Uterus (tissue), 4 donors: Measurements from ENCODE around the gene CRY2. TPM values are rescaled to one million over a fixed set of nuclear protein-coding genes. Genes with fewer than 3 reads are reported as not detected.
"Not testable (repeated sequence)": the region's sequence is repeated elsewhere in the genome, so short reads cannot be mapped to it uniquely, and the experiment has no call there.

ENCODE experiments used
- DNase-seq, 2 donors: peaks; one replicate each; pipeline ENCODE4 v3.0.0-alpha.2; 2019 to 2020
- H3K27ac ChIP-seq, 2 donors: fragments of 200-600 bp; sonication (generic); 1 replicate in 1 of 2; 2 replicates in 1 of 2; pipeline ENCODE4 v1.5.1; 2016 to 2018
- H3K27me3 ChIP-seq, 2 donors: fragments of 200-600 bp; sonication (generic); one replicate each; pipeline ENCODE4 v1.5.1; 2018 to 2019; ENCODE audit warnings: control low read depth in 1 of 2
- H3K36me3 ChIP-seq, 2 donors: fragments of 200-600 bp; sonication (generic); one replicate each; pipeline ENCODE4 v1.5.1; 2019; ENCODE audit warnings: control low read depth in 1 of 2
- H3K4me1 ChIP-seq, 2 donors: fragments of 200-600 bp; sonication (generic); one replicate each; pipeline ENCODE4 v1.5.1; 2018 to 2019; ENCODE audit warnings: control low read depth in 1 of 2
- H3K4me3 ChIP-seq, 2 donors: fragments of 200-600 bp; sonication (generic); 1 replicate in 1 of 2; 2 replicates in 1 of 2; pipeline ENCODE4 v1.5.1; 2018 to 2019; ENCODE audit warnings: mild to moderate bottlenecking in 1 of 2
- H3K9me3 ChIP-seq, 2 donors: fragments of 200-600 bp; sonication (generic); one replicate each; pipeline ENCODE4 v1.5.1; 2019; ENCODE audit warnings: control low read depth in 1 of 2
- POLR2A ChIP-seq, 2 donors: fragments of 450-650 bp; IDR thresholded peaks; one replicate each; pipeline ENCODE4 v1.6.1; 2016; ENCODE audit warnings: antibody characterized with exemption in 2 of 2, mild to moderate bottlenecking in 1 of 2, moderate library complexity in 1 of 2
- intact Hi-C: fragments of 100-400 bp; cut with DNase I; formaldehyde crosslinking; loops from one replicate; pipeline ENCODE4 v1.15.1; 2023; ENCODE audit warnings: low total_unique reads
- total RNA-seq, 4 donors: library from RNA; depleted of rRNA in 3 of 4; stranded (reverse); fragments of >200 nt in 3 of 4; gene quantifications; one replicate each; pipeline versions ENCODE4 v1.1.0 to v1.2.4, GENCODE V29; 2014 to 2023
- TF ChIP-seq, protein P1 (sequence below), 4 experiments: fragments of 200-600 bp in 2 of 4; fragments of 450-650 bp in 2 of 4; sonication (generic) in 2 of 4; IDR thresholded peaks; one replicate each; pipeline ENCODE4 v1.5.1; 2016 to 2019; ENCODE audit warnings: antibody characterized with exemption in 4 of 4, mild to moderate bottlenecking in 2 of 4, moderate library complexity in 1 of 4
- donor health status: DM: yes; HTN: yes; CAD: no.

Gene CRY2
- total RNA-seq, 4 donors from 2014 or later: 22.1 to 91.8 (median 61.0) TPM

DNA sequence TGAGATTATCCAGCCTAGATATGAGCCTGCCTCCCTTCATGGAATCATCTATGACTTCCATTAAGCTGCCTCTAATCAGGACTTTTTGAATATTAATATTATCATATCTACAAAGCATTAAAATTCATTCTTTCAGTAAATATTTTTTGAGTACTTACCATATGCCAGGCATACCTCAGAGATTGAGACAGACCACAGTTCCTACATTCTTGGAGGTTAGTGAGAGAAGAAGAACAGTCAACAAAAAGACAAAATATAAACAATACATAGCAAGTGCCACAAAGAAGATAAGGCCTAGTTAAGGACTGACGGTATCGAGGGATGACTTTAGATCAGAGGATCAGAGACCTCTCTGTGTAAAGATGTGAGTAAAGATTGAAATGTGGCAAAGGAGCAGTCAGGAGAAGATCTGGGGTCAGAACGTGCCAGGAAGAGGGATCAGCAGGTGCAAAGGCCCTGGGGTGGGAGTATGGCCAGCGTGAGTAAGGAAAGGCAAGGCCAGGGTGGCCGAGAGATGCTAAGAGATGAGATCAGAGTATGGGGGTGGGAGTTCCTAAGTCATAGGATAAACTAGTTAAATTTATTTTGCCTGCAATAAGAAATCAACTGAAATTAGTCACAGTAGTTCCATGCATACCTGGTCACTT lies 26.9 kb upstream of the CRY2 start:
- TF ChIP-seq, protein P1, sequence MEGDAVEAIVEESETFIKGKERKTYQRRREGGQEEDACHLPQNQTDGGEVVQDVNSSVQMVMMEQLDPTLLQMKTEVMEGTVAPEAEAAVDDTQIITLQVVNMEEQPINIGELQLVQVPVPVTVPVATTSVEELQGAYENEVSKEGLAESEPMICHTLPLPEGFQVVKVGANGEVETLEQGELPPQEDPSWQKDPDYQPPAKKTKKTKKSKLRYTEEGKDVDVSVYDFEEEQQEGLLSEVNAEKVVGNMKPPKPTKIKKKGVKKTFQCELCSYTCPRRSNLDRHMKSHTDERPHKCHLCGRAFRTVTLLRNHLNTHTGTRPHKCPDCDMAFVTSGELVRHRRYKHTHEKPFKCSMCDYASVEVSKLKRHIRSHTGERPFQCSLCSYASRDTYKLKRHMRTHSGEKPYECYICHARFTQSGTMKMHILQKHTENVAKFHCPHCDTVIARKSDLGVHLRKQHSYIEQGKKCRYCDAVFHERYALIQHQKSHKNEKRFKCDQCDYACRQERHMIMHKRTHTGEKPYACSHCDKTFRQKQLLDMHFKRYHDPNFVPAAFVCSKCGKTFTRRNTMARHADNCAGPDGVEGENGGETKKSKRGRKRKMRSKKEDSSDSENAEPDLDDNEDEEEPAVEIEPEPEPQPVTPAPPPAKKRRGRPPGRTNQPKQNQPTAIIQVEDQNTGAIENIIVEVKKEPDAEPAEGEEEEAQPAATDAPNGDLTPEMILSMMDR (IDR thresholded peaks at IDR 0.05): no peak
- no peak for TF ChIP-seq POLR2A (IDR thresholded peaks at IDR 0.05)
- Histone ChIP-seq H3K27ac (no peak overlapping the region), H3K36me3 (no peaks in the 10 kb centered on the region), H3K4me1 (no peaks in the 10 kb centered on the region), H3K9me3 (no peaks in the 10 kb centered on the region), H3K4me3 (no peak overlapping the region), H3K27me3 (no peaks in the 10 kb centered on the region)
- DNase-seq: no peak
- intact Hi-C loops: no loop called here

DNA sequence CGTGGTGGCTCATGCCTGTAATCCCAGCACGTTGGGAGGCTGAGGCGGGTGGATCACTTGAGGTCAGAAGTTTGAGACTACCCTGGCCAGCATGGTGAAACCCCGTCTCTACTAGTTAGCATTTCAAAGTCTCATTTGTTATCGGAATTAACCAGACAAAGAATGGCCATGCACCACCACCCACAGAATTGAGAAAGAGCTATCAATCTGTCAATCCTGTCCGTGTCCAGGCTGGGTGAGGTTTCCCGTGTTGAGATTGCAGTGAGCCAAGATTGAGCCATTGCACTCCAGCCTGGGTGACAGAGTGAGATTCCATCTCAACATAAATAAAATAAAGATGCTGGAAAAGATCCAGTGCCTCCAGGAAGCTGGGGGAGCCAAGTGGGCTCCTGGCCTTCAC lies 20.8 kb upstream of the CRY2 start:
- H3K9me3 ChIP-seq, H3K27ac ChIP-seq, H3K27me3 ChIP-seq, H3K4me1 ChIP-seq, intact Hi-C loops, H3K4me3 ChIP-seq, H3K36me3 ChIP-seq: not testable (repeated sequence)
- DNase-seq: peak in 1 of 2 donors; percentile 3

GRCh38 chr11:45827123-45827522 lies 20.2 kb upstream of the CRY2 start:
- no peak overlapping the region for H3K27ac ChIP-seq
- TF ChIP-seq, protein P1 (IDR thresholded peaks at IDR 0.05): no peak
- TF ChIP-seq POLR2A (IDR thresholded peaks at IDR 0.05): no peak
- H3K4me1 ChIP-seq: no peaks in the 10 kb centered on the region
- H3K9me3 ChIP-seq: no peaks in the 10 kb centered on the region
- intact Hi-C loops: no loop called here
- no peaks in the 10 kb centered on the region for H3K27me3 ChIP-seq
- H3K4me3 ChIP-seq: no peak overlapping the region
- no peaks in the 10 kb centered on the region for H3K36me3 ChIP-seq
- DNase-seq: no peak

DNA sequence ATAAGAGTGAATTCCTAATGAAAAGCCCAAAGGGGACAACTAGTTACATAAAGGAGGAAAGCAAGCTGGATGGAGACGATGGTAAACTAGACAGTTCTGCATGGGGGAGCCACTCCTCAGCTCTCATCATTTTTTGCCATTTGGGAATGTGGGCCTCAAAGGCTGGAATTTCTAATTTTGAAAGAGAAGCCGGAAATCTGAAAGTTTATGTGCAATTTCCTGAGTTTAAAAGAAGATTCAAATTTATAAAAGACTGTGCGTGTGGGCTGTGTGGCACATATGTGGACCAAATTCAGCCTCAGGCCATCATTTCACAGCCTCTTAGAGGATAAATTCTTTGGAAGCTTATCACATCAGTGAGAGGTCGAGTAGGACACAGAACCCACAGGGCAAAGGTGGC lies 18.3 kb upstream of the CRY2 start:
- Histone ChIP-seq H3K4me1 (no peaks in the 10 kb centered on the region), H3K4me3 (no peak overlapping the region), H3K27ac (no peak overlapping the region), H3K36me3 (no peaks in the 10 kb centered on the region), H3K9me3 (no peaks in the 10 kb centered on the region), H3K27me3 (no peaks in the 10 kb centered on the region)
- DNase-seq: no peak
- intact Hi-C loops: no loop called here
- no peak for TF ChIP-seq POLR2A (IDR thresholded peaks at IDR 0.05)
- TF ChIP-seq, protein P1 (IDR thresholded peaks at IDR 0.05): no peak

- no peak overlapping the region for H3K4me3 ChIP-seq
- no peaks in the 10 kb centered on the region for H3K4me1 ChIP-seq
- intact Hi-C loops: no loop called here
- no peaks in the 10 kb centered on the region for H3K9me3 ChIP-seq
- H3K36me3 ChIP-seq: no peaks in the 10 kb centered on the region
- H3K27ac ChIP-seq: no peak overlapping the region
- TF ChIP-seq, protein P1 (IDR thresholded peaks at IDR 0.05): no peak
- no peak for TF ChIP-seq POLR2A (IDR thresholded peaks at IDR 0.05)
- no peaks in the 10 kb centered on the region for H3K27me3 ChIP-seq
- no peak for DNase-seq
Observed at GRCh38 chr11:45830596-45830995, 16.7 kb upstream of the CRY2 start.
